Glomerular visceral epithelial cell (primary cell): ENCODE measurements around the gene GDPGP1.
A peak's percentile ranks its signal among the peaks of the same experiment; 100 is the strongest.

Experiments
- DNase-seq: peaks from one replicate; pipeline ENCODE4 v3.0.0-alpha.2; 2016; ENCODE audit errors: extremely low spot score

The GDPGP1 gene

GRCh38 chr15:90225504-90226234 is 8.3 kb upstream of the GDPGP1 start:
- no peak for DNase-seq

- DNase-seq = no peak
Measured at GRCh38 chr15:90227336-90227735, 6.7 kb upstream of the GDPGP1 start.

- DNase-seq = no peak
Measured at GRCh38 chr15:90227816-90228772, 5.9 kb upstream of the GDPGP1 start.

DNA sequence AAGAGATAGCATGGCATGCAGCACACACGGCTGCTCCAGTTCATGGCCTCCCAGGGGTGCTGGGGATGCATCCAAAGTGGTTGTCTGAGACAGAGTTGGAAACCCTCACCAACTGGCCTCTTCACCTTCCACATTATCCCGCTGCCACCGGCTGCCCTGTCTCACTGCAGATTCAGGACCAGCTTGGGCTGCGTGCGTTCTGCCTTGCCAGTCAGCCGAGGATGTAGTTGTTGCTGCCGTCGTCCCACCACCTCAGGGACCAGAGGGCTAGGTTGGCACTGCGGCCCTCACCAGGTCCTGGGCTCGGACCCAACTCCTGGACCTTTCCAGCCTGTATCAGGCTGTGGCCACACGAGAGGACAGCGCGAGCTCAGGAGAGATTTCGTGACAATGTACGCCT is 5.0 kb upstream of the GDPGP1 start:
- no peak for DNase-seq

DNA sequence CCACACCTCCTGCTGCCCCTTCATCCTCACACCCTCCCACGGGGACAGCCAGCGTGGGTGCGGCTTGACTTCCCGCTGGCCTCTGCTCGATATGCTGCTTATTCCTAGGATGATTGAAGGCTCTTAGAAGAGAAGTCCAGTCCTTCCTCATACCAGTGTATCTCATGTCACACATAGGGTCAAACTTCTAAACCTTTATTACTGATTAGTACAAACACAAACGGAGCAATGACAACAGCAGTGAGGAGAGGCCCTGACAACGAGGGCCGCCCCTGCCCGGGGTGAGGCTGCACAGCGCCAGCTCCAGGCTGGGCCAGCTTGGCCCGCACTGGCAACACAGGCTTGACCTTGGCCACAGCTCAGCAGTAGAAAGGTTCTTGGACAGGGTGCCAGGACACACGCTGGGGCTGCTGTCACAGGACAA is 3.9 kb upstream of the GDPGP1 start:
- no peak for DNase-seq

DNA sequence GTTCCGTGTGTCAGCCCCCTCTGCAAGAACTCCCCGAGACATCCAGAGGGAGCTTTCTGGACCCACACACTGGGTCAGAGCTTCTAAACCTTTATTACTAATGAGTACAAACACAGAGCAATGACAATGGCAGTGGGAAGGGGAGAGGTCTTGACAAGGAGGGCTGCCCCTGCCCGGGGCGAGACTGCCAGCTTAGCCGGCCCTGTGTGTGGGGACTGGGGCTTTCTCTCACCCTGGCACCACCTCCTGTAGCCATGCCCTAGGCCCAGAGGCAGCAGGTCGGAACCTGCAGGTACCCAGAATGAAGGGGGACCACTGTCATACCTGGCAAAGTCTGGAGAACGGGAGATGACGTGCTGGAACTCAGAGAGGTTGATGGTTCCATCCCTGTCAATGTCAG is 3.4 kb upstream of the GDPGP1 start:
- no peak for DNase-seq

DNA sequence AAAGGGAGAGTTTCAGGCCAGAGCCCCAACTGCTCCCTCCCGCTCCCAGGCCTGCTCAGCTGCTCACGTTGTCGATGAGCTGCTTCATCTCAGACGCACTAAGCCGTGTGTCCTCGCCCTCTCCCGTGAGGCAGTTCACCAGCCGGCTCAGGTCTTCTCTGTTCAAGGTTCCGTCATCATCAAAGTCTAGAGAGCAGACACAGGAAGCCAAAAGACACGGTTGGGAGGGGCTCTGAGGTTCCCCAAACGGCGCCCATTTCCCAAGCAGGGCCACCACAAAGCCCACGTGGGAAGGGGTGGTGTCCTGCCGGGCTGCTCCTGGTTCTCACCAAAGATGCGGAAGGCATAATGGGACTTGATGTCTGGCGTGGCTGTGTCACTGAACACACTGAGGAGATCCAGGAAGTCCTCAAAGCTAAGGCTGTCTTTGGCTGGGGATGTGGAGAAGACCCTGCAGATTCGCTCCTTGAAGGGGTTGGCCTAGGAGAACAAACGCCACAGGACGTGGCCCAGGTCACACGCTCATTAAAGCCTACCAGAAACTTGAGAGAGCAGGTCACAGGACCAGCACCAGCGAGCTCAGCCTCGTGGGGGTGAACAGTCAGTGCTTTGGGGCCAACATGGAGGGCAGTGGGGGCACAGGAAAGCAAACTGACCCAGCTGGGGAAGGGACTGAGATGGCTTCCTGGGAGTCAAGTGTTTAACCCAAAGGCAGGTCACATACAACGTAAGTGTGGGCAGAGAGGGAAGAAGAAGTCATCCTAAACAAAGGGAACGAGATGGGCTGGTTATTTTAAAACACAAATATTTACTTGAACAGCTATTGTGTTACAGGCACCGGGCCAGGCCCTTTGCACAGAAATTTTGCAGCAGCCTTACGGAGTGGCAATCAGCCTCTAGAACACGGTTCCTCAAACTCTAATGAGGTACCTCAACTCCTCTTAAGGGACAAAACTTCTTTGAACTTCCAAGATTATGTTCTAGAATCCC is 2.7 kb upstream of the GDPGP1 start:
- DNase-seq = no peak

DNA sequence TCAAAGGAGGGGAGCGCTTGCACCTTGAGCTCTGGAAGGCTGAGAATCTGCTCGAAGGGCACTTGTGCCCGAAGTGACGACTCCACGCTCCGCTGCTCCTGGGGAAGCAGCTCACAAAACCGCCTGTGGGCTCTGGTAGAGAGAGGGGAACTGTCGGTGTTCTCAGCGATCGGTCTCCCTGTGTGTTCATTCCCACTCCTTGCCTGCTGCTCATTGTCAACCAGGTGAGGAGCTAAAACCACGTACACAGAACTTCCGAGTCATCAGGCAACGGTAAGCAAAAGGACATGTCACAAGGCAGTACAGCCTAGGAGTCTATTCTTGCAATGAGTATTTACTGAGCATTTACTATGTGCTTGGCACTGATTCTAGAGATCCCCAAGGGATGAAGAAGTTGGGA is 1.8 kb upstream of the GDPGP1 start:
- DNase-seq = no peak

GRCh38 chr15:90232941-90233386 is 1.0 kb upstream of the GDPGP1 start:
- no peak for DNase-seq

DNA sequence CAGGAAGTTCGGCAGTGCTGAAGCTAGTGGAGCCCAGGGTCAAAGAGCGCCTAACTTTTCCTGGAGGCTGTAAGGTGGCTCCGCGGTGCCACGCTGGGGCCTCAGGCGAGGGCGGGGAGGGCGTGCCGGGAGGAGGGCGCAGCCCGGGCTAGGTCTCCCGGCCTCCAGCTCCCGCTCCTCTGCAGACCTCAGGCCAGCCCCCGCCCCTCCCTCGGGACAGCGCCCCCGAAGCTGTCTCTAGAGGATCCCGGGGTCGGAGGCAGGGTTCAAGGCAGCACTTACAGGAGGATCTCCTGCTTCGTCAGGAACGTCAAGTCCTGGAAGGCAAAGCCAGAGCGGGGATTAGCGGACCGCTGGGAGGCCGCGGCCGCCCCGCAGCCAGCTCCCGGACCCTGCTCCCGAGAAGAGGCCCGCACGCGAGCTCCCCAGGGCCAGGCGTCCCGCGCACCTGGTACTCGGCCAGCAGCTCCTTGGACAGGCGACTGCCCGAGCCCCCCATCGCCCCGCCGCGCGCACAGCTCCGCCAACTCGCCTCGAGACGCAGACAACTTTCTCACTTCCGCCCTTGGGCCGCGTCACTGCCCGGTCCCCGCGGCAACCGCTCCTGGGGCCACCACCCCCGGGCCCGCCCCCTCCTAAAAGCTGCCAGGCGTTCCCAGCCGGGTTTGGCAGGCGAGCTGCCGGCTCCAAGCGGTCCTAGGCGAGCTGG is 468 bp upstream of the GDPGP1 start, which contains the start of gene CIB1:
CIB1 (minus strand) TSS at position 555 of the 709 bp plus-strand sequence; CDS start at position 499, 56 bp downstream.
- peak; percentile 98 for DNase-seq

GRCh38 chr15:90239371-90239770 is 5.4 kb downstream of the GDPGP1 start:
- DNase-seq = no peak

DNA sequence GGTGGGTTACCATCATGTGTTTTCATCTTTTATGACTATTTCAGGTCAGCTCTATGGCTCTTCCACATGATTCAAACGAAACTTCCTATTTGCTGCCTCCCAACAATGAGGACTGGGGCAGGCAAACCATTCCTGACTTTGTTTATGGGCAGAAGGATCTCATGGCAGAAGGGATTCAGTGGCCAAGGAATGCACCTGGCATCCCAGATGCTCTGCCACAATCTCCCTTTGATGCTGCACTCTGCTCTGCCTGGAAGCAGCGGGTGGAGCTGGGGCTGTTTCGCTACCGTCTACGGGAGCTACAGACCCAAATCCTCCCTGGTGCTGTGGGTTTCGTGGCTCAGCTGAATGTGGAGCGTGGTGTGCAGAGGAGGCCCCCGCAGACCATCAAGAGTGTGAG is 6.8 kb downstream of the GDPGP1 start:
- no peak for DNase-seq

- no peak for DNase-seq
Measured at GRCh38 chr15:90241343-90242192, 7.6 kb downstream of the GDPGP1 start.

DNA sequence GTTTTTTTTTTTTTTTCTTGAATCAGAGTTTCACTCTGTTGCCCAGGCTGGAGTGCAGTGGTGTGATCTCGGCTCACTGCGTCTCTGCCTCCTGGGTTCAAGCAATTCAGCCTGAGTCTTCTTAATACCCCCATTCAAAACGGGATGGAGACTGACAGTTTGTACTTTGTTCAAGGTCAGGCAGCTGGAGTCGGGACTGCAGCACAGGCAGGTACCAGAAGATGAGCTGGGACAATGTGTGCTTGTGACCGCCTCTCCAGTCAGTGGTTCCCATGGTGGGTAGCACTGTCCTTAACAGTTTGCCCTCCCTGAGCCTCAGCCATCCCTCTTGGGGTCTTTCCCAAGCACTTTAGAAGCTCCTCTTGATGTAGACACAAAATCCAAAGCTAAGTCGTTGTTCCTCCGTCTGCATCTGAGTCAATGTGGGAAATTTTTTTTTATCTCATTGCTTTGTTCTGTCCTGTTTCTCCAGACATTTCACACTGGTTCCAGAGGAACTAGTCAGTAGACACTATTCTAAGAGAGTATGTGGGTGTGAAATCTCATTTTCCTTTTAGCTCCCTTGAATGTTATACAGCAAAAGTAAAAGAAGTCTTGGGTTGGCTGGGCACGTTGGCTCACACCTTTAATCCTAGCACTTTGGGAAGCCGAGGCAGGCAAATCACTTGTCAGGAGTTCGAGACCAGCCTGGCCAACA is 10.1 kb downstream of the GDPGP1 start:
- DNase-seq = no peak

GRCh38 chr15:90248789-90249202 is 14.8 kb downstream of the GDPGP1 start:
- no peak for DNase-seq

DNA sequence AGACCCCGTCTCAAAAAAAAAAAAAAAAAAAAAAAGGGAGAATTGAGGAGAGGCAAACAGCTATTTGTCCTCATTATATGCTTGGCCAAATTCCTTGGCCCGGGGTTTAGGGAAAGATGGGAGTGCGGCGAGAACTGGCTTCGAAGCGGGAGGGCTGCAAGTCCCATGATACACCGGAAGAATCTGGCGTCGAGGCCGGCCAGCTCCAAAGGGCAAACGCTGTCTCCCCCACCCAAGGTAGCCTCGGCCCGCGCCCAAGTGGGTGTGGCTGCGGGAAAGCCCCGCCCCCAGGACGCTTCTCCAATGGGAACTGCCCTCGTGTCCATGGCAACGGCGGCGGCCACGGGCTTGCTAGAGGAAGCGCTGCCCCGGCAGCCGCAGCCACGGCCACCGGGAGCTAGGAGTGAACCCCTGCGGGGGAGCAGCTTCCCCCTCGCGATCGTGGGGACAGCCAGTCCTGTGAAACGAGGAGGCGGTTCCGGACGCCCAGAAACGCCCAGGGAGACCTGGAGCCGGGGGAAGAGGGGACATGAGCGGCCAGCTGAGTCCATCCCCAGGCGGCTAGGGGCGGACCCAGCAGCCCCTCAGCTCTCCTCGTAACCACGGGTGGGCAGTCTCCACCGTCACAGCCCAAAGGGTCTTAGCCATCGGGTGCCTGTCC is 15.3 kb downstream of the GDPGP1 start, which contains the start of gene TTLL13:
TTLL13 (plus strand) TSS at position 354 of the 661 bp plus-strand sequence. CDS start 1,075 bp downstream, outside the sequence.
- peak; percentile 90 for DNase-seq

DNA sequence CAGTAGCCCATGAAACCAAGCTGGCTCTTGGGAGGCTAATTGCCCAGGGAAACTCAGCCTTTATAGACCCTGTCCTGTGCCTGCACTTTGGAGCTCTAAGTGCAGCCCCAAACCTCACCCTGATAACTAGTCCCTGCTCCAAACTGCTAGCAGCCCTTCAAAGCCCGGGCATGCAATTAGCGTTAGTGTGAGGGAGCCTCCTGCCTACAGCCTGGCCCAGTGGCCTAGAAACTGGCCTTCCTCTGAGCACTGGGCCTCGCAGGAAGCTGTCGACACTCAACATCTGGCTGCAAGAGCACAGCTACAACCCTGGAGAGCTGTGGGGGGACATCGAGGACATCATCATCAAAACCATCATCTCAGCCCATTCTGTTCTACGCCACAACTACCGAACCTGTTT is 23.8 kb downstream of the GDPGP1 start:
- no peak for DNase-seq

GRCh38 chr15:90259524-90259923 is 25.5 kb downstream of the GDPGP1 start:
- DNase-seq = no peak
